Mesothelial cell of epicardium (in vitro differentiated cells): ENCODE measurements around the gene UNC45B. TPM values are rescaled to one million over a fixed set of nuclear protein-coding genes. Genes with fewer than 3 reads are reported as not detected.

Experiments used
- DNase-seq, 2 experiments: peaks; one replicate each; pipeline ENCODE4 v3.0.0; 2021; ENCODE audit warnings: low spot score in 2 of 2; ENCODE audit not compliant: unreplicated experiment in 2 of 2
- H3K27ac Mint-ChIP-seq: 2 replicates; pipeline ENCODE4 v1.8.0; 2021; ENCODE audit warnings: mixed read lengths
- H3K27me3 Mint-ChIP-seq: 2 replicates; pipeline ENCODE4 v1.8.0; 2021; ENCODE audit warnings: low read depth, mixed read lengths
- H3K36me3 Mint-ChIP-seq: 2 replicates; pipeline ENCODE4 v1.8.0; 2021; ENCODE audit warnings: mixed read lengths
- H3K4me1 Mint-ChIP-seq: 2 replicates; pipeline ENCODE4 v1.8.0; 2021; ENCODE audit warnings: mixed read lengths
- H3K4me3 Mint-ChIP-seq: 2 replicates; pipeline ENCODE4 v1.8.0; 2021; ENCODE audit warnings: mild to moderate bottlenecking, moderate library complexity, mixed read lengths
- H3K9me3 Mint-ChIP-seq: 2 replicates; pipeline ENCODE4 v1.8.0; 2021; ENCODE audit warnings: mixed read lengths
- total RNA-seq: library from RNA; stranded (reverse); gene quantifications from 3 replicates; pipeline ENCODE4 v1.2.1, GENCODE V29; 2021
- TF ChIP-seq, protein P1 (sequence below): fragments of 200-600 bp; sonication (generic); IDR thresholded peaks from one replicate; pipeline ENCODE4 v1.5.0; 2021; ENCODE audit warnings: antibody characterized with exemption; ENCODE audit not compliant: unreplicated experiment

The UNC45B gene
- total RNA-seq, 1 donor from 2014 or later = not detected

GRCh38 chr17:35127751-35128514 is 19.7 kb upstream of the UNC45B start:
- DNase-seq = no peak
- peak overlapping the region; percentile 44 for H3K27ac Mint-ChIP-seq
- TF ChIP-seq, protein P1, sequence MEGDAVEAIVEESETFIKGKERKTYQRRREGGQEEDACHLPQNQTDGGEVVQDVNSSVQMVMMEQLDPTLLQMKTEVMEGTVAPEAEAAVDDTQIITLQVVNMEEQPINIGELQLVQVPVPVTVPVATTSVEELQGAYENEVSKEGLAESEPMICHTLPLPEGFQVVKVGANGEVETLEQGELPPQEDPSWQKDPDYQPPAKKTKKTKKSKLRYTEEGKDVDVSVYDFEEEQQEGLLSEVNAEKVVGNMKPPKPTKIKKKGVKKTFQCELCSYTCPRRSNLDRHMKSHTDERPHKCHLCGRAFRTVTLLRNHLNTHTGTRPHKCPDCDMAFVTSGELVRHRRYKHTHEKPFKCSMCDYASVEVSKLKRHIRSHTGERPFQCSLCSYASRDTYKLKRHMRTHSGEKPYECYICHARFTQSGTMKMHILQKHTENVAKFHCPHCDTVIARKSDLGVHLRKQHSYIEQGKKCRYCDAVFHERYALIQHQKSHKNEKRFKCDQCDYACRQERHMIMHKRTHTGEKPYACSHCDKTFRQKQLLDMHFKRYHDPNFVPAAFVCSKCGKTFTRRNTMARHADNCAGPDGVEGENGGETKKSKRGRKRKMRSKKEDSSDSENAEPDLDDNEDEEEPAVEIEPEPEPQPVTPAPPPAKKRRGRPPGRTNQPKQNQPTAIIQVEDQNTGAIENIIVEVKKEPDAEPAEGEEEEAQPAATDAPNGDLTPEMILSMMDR = no peak
- peaks cover 7% of the 10 kb centered on the region for H3K36me3 Mint-ChIP-seq
- no peaks in the 10 kb centered on the region for H3K27me3 Mint-ChIP-seq
- no peaks in the 10 kb centered on the region for H3K9me3 Mint-ChIP-seq
- H3K4me3 Mint-ChIP-seq = no peak overlapping the region
- no peaks in the 10 kb centered on the region for H3K4me1 Mint-ChIP-seq

DNA sequence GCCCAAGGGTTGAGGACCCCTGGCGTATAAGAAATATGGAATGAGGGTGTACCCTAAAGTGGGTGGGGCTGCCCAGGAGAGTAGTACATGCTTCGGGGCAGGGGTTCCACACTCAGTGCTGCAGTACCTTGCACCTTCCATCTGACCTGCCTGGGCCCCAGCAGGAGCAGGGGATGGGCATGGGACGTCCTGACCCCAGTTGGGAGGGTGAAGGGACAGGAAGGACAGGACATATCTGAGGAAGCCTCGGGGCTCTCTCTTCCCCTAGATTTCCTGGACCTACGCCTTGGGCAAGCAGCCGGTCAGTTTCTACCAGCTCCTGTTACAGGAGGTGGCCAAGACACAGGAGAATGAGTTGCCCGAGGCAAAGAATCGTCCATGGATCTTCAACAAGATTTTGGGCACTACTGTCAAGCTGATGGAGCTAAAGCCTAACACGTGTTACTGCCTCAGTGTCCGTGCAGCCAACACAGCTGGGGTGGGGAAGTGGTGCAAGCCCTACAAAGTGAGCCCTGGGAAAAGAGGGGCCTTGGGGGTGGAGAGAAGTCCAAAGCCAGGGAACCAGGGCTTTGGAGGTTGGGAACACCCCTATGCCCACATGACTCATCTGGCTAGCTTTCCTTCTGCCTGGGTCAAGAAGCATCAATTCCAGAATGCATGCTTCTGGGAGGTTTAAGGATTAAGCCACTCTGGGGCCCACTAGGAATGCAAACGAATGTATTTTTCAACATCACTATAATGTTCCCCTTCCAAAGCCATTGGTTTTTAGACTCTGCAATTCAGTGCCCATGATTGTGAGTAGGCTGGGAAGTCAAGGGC is 18.3 kb upstream of the UNC45B start:
- Mint-ChIP-seq H3K27ac (no peak overlapping the region), H3K27me3 (no peaks in the 10 kb centered on the region), H3K4me3 (no peak overlapping the region), H3K4me1 (no peaks in the 10 kb centered on the region), H3K9me3 (no peaks in the 10 kb centered on the region), H3K36me3 (peaks cover 18% of the 10 kb centered on the region)
- TF ChIP-seq, protein P1 = no peak
- no peak for DNase-seq

GRCh38 chr17:35129973-35130351 is 17.7 kb upstream of the UNC45B start:
- DNase-seq = no peak
- H3K36me3 Mint-ChIP-seq = peaks cover 21% of the 10 kb centered on the region
- H3K27ac Mint-ChIP-seq = no peak overlapping the region
- TF ChIP-seq, protein P1 = no peak
- H3K4me1 Mint-ChIP-seq = no peaks in the 10 kb centered on the region
- H3K9me3 Mint-ChIP-seq = no peaks in the 10 kb centered on the region
- no peaks in the 10 kb centered on the region for H3K27me3 Mint-ChIP-seq
- H3K4me3 Mint-ChIP-seq = no peak overlapping the region

- DNase-seq = no peak
- Mint-ChIP-seq H3K4me3 (no peak overlapping the region), H3K36me3 (peaks cover 24% of the 10 kb centered on the region), H3K27me3 (no peaks in the 10 kb centered on the region), H3K9me3 (no peaks in the 10 kb centered on the region), H3K27ac (no peak overlapping the region), H3K4me1 (no peaks in the 10 kb centered on the region)
- TF ChIP-seq, protein P1 = no peak
Observed at GRCh38 chr17:35130392-35130791, 17.2 kb upstream of the UNC45B start.

- H3K27ac Mint-ChIP-seq = no peak overlapping the region
- no peaks in the 10 kb centered on the region for H3K4me1 Mint-ChIP-seq
- H3K4me3 Mint-ChIP-seq = no peak overlapping the region
- DNase-seq = no peak
- H3K36me3 Mint-ChIP-seq = peaks cover 29% of the 10 kb centered on the region
- H3K9me3 Mint-ChIP-seq = no peaks in the 10 kb centered on the region
- no peaks in the 10 kb centered on the region for H3K27me3 Mint-ChIP-seq
- TF ChIP-seq, protein P1 = no peak
Observed at GRCh38 chr17:35132099-35132498, 15.5 kb upstream of the UNC45B start.
